BJ (cell line): ENCODE results near the gene GLYR1. TPM values are rescaled to one million over a fixed set of nuclear protein-coding genes. Genes with fewer than 3 reads are reported as not detected.

Experiments
- CTCF ChIA-PET: fragments of 350-600 bp; formaldehyde crosslinking; extraction: SDS; loops from one replicate; lab custom pipeline; 2021; ENCODE audit warnings: antibody characterized with exemption, inconsistent platforms; lab: Yijun Ruan, JAX
- POLR2A ChIA-PET: fragments of 300-600 bp; sonication (Branson Sonifier 250); formaldehyde crosslinking; extraction: SDS; loops from one replicate; lab custom pipeline; 2021; ENCODE audit warnings: antibody characterized with exemption; lab: Charles Lee
- DNase-seq: peaks from one replicate; pipeline ENCODE4 v3.0.0-alpha.2; 2011; ENCODE audit warnings: low read depth
- H3K27me3 ChIP-seq: 2 replicates; pipeline ENCODE4 v1.6.0; 2011; ENCODE audit warnings: low read length; ENCODE audit not compliant: control insufficient read depth, insufficient read depth
- H3K36me3 ChIP-seq: 2 replicates; pipeline ENCODE4 v1.5.1; 2011; ENCODE audit warnings: low read length; ENCODE audit not compliant: control insufficient read depth, insufficient read depth
- H3K4me3 ChIP-seq: 2 replicates; pipeline ENCODE4 v1.5.1; 2011; ENCODE audit warnings: low read depth, mild to moderate bottlenecking, control low read depth, low read length
- polyA plus RNA-seq: library from polyadenylated mRNA; depleted of rRNA; stranded (reverse); fragments of >200 nt; gene quantifications from 2 replicates; pipeline ENCODE4 v1.2.3, GENCODE V29; 2011
- TF ChIP-seq, protein P1 (sequence below): IDR thresholded peaks from 2 replicates; pipeline ENCODE4 v1.5.1; 2011; ENCODE audit warnings: low read depth, mild to moderate bottlenecking, control low read depth, inconsistent platforms, low read length, moderate library complexity; ENCODE audit not compliant: insufficient read depth

GLYR1 gene
- polyA plus RNA-seq, 1 experiment: 41.6 TPM

DNA sequence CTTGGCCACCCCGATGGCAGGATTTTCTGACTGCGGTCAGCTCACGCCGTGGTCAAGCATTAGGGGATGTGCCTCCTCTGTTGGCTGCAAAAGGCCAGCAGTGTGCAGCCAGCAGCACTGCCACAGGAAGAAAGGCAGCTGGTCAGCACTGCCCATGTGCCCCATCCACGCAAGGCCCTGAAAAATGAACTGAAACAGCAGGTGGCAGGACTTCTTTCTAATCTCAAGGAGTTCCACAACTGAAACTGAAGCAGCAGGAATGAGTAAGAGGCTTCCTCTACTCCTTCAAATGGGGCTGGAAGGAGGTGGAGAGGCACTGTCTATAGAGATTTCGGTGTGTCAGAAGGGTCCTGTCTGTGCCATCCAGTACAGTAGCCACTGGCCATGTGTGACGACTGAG lies 83.3 kb downstream of the GLYR1 start:
- TF ChIP-seq, protein P1, sequence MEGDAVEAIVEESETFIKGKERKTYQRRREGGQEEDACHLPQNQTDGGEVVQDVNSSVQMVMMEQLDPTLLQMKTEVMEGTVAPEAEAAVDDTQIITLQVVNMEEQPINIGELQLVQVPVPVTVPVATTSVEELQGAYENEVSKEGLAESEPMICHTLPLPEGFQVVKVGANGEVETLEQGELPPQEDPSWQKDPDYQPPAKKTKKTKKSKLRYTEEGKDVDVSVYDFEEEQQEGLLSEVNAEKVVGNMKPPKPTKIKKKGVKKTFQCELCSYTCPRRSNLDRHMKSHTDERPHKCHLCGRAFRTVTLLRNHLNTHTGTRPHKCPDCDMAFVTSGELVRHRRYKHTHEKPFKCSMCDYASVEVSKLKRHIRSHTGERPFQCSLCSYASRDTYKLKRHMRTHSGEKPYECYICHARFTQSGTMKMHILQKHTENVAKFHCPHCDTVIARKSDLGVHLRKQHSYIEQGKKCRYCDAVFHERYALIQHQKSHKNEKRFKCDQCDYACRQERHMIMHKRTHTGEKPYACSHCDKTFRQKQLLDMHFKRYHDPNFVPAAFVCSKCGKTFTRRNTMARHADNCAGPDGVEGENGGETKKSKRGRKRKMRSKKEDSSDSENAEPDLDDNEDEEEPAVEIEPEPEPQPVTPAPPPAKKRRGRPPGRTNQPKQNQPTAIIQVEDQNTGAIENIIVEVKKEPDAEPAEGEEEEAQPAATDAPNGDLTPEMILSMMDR: no peak

DNA sequence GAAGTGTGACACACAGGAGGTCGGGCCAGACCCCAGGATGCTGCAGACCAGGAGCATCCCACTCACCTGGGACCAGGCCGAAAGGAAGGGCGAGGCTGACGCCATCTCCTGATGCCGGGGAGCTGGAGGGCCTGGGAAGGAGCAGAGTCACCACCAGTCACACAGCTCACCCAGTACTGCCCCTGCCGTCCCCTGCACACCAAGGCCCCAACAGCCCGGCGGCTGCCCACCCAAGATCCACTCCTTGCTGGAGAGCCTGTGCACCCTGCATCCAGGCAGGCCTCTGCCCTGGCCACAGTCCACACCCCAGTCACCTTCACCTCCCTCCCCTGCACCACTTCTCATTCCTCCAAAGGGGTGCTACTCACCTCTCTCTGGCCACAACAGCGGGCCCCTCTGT lies 84.9 kb downstream of the GLYR1 start:
- ChIA-PET POLR2A (no interaction called here), CTCF (no interaction called here)
- Histone ChIP-seq H3K27me3 (no peaks in the 10 kb centered on the region), H3K4me3 (no peak overlapping the region), H3K36me3 (peaks cover 33% of the 10 kb centered on the region)
- TF ChIP-seq, protein P1: no peak
- no peak for DNase-seq

More for the DNA sequence above, 83.3 kb downstream of the GLYR1 start:
- Histone ChIP-seq H3K36me3 (peaks cover 29% of the 10 kb centered on the region), H3K4me3 (no peak overlapping the region), H3K27me3 (no peaks in the 10 kb centered on the region)
- ChIA-PET POLR2A (no interaction called here), CTCF (interaction anchor here (0.5 kb wide), 1 partner anchor 267 kb away, joined by 4 read pairs; no protein-coding TSS in a partner anchor)
- no peak for DNase-seq

DNA sequence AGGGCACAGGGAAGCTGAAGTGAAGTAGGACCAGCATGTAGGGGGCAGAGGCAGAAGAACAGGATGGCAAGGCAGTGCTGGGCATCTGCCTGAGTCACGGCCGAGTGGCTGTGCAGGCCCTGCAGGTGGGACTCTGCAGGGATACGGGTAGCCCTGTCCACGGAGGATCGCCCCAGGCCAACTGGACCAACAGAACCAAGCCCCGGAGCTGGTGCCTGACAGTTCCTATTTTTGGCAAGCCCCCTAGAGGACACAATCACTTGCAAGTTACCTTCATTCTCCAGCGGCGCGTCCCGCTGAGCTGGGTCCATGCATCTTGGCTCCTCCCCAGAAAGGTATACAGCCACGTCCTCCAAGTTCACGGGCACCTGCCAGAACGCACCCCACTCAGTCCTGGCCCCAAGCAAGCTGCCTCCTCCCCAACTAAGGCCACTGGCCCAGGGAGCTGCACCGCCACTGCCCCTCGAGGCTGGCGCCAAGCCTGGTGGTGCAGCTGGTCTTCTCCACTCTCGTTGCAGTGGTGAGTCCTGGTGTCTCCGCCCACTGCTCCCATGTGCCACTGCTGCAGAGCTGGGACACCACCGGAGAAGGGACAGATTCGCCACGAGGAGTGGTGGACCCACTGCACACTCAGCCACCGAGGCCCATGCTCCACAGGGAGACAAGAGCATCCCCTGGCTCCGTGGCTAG lies 86.7 kb downstream of the GLYR1 start:
- DNase-seq: no peak
- H3K36me3 ChIP-seq: peaks cover 37% of the 10 kb centered on the region
- H3K27me3 ChIP-seq: no peaks in the 10 kb centered on the region
- H3K4me3 ChIP-seq: no peak overlapping the region
- ChIA-PET POLR2A (no interaction called here), CTCF (no interaction called here)
- TF ChIP-seq, protein P1: no peak

DNA sequence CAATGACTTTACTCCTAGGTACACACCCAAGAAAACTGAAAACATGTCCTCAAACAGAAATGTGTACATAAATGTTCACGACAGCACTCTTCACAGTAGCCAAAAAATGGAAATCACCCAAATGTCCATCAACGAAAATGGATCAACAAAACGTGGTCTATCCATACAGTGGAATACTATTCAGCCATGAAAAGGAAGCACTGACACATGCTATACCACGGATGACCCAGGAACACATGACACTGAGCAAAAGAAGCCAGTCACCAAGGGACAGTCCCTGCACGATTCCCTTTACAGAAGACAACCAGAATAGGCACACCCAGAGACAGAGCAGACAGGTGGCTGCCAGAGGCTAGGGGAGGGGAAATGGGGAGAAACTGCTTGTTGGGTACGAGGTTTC lies 91.4 kb downstream of the GLYR1 start:
- Histone ChIP-seq H3K27me3 (no peaks in the 10 kb centered on the region), H3K4me3 (no peak overlapping the region), H3K36me3 (peaks cover 40% of the 10 kb centered on the region)
- TF ChIP-seq, protein P1: no peak
- DNase-seq: no peak
- ChIA-PET POLR2A (no interaction called here), CTCF (no interaction called here)

DNA sequence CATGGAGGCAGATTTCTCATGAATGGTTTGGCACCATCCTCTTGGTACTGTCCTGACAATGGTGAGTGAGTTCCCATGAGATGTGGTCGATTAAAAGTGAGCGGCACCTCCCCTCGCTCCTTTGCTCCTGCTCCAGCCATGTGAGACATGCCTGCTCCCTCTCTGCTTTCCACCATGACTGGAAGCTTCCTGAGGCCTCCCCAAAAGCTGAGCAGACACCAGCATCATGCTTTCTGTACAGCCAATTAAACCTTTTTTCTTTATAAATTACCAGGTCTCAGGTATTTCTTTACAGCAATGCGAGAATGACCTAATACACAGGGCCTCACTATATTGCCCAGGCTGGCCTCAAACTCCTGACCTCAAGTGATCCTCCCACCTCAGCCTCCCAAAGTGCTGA lies 92.2 kb downstream of the GLYR1 start:
- no peaks in the 10 kb centered on the region for H3K27me3 ChIP-seq
- DNase-seq: no peak
- H3K36me3 ChIP-seq: peaks cover 33% of the 10 kb centered on the region

More for the DNA sequence above, 92.2 kb downstream of the GLYR1 start:
- ChIA-PET CTCF (no interaction called here), POLR2A (no interaction called here)
- TF ChIP-seq, protein P1: no peak
- H3K4me3 ChIP-seq: no peak overlapping the region
